ENCODE data around the gene RBM42. TPM values are rescaled to one million over a fixed set of nuclear protein-coding genes. Genes with fewer than 3 reads are reported as not detected.
"Not testable (repeated sequence)": the region's sequence is repeated elsewhere in the genome, so short reads cannot be mapped to it uniquely, and the experiment has no call there.

The RBM42 gene, protein sequence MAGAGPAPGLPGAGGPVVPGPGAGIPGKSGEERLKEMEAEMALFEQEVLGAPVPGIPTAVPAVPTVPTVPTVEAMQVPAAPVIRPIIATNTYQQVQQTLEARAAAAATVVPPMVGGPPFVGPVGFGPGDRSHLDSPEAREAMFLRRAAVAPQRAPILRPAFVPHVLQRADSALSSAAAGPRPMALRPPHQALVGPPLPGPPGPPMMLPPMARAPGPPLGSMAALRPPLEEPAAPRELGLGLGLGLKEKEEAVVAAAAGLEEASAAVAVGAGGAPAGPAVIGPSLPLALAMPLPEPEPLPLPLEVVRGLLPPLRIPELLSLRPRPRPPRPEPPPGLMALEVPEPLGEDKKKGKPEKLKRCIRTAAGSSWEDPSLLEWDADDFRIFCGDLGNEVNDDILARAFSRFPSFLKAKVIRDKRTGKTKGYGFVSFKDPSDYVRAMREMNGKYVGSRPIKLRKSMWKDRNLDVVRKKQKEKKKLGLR
- polyA plus RNA-seq = 10 to 100 TPM; 59.7 to 71.5 (median 64.9) TPM
- long read RNA-seq, donor 1, transcript RBM42-201 (10 exons, 1,680 nt) = major isoform, 16 of 84 reads
- long read RNA-seq, donor 1, partial matches to known transcripts = 40 of 84 reads
- long read RNA-seq, donor 1, other reads (novel, unspliced or antisense) = 24 of 84 reads
- long read RNA-seq, donor 2, transcript RBM42-201 (10 exons, 1,680 nt) = major isoform, 7 of 13 reads
- long read RNA-seq, donor 2, partial matches to known transcripts = 5 of 13 reads
- long read RNA-seq, donor 2, other reads (novel, unspliced or antisense) = 0 of 13 reads
- long read RNA-seq, donor 3, transcript RBM42-201 (10 exons, 1,680 nt) = major isoform, 9 of 37 reads
- long read RNA-seq, donor 3, partial matches to known transcripts = 17 of 37 reads
- long read RNA-seq, donor 3, other reads (novel, unspliced or antisense) = 7 of 37 reads
- long read RNA-seq, donor 4 = 0 reads
- long read RNA-seq, donor 5, transcript RBM42-201 (10 exons, 1,680 nt) = major isoform, 5 of 7 reads
- long read RNA-seq, donor 5, partial matches to known transcripts = 0 of 7 reads
- long read RNA-seq, donor 5, other reads (novel, unspliced or antisense) = 0 of 7 reads
- long read RNA-seq, donor 6, transcript RBM42-201 (10 exons, 1,680 nt) = major isoform, 12 of 36 reads
- long read RNA-seq, donor 6, partial matches to known transcripts = 12 of 36 reads
- long read RNA-seq, donor 6, other reads (novel, unspliced or antisense) = 10 of 36 reads
- long read RNA-seq, donor 7, transcript RBM42-201 (10 exons, 1,680 nt) = major isoform, 11 of 59 reads
- long read RNA-seq, donor 7, partial matches to known transcripts = 24 of 59 reads
- long read RNA-seq, donor 7, other reads (novel, unspliced or antisense) = 22 of 59 reads
- long read RNA-seq, donor 8, partial matches to known transcripts = 0 of 1 reads
- long read RNA-seq, donor 8, other reads (novel, unspliced or antisense) = 0 of 1 reads
- long read RNA-seq, donor 9, partial matches to known transcripts = 0 of 5 reads
- long read RNA-seq, donor 9, other reads (novel, unspliced or antisense) = 0 of 5 reads
- long read RNA-seq, donor 10, transcript RBM42-201 (10 exons, 1,680 nt) = major isoform, 10 of 36 reads
- long read RNA-seq, donor 10, partial matches to known transcripts = 12 of 36 reads
- long read RNA-seq, donor 10, other reads (novel, unspliced or antisense) = 11 of 36 reads

DNA sequence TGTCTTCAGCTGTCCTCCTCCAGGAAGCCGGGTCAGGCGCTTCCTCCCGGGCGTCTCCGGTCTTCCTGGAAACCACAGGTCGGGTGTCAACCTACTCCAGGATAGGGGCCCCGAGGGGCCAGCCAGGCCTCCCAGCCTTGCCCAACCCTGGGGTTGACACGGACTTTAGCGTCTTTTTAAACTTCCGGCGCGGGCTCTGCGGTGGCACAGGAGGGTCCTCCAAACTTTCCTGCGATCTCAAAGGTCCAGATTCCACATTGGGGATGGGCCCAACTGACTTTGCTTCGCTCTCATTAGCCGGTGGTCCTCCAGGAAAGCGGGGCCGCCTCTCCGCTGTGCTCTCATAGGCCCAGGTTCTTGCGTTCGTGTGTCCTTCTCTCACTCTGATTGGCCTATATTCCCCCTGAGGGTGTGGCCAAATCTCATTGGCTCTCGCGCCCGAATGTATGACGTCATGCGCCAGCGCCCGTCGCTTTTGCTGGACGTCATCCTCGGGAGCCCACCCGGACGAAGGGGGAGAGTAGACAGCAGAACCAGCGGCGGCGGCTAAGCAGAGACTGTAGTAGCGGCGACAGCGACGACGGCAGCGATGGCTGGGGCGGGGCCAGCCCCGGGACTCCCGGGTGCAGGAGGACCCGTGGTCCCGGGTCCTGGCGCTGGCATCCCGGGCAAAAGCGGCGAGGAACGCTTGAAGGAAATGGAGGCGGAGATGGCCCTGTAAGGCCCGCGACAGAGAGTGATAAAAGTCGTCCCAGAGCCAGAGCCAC lies at the start of gene RBM42:
TSS of gene RBM42 (plus strand) at position 472 of the 767 bp plus-strand sequence. CDS start at position 590, 118 bp downstream.
- no peak for FAIRE-seq
- 0 to 1% (median 0%) methylated on average over 56 of the region's 56 CpGs for WGBS, 3 donors

DNA sequence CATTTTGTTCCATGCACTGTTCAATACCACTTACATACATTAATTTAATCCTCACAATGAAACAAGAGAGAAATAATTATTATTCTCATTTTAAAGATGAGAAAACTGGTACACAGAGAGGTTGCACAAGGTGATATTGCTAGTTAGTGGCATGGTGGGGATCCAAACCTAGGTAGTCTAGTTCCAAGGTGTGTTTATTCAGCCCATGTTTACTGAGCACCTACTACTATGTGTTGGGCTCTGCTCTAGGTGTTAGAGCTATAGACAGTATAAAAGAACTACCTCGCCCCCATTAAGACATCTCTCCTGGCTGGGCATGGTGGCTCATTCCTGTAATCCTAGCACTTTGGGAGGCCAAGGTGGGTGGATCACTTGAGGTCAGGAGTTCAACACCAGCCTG lies 46.1 kb upstream of the RBM42 start:
- 55 to 88% (median 71%) methylated on average over 1 of the region's 1 CpG for WGBS, 3 donors
- Histone ChIP-seq H3K4me3 (ENCODE audit: low read depth in 1 of 3, low read length in 3 of 3) (no peak overlapping the region), H3K36me3 (ENCODE audit: control insufficient read depth in 3 of 3, insufficient read depth in 2 of 3, low read depth in 1 of 3, low read length in 3 of 3) (no peaks in the 10 kb centered on the region), H3K4me1 (ENCODE audit: control insufficient read depth in 3 of 3, insufficient read depth in 2 of 3, low read depth in 1 of 3, low read length in 2 of 3) (no peaks in the 10 kb centered on the region), H3K27ac (ENCODE audit: low read depth in 1 of 3, low read length in 2 of 3) (no peak overlapping the region), H3K9me3 (ENCODE audit: control insufficient read depth in 2 of 2, insufficient read depth in 1 of 2, low read depth in 1 of 2, low read length in 1 of 2) (no peaks in the 10 kb centered on the region), H3K27me3 (ENCODE audit: control insufficient read depth in 3 of 3, insufficient read depth in 3 of 3, low read length in 3 of 3) (peaks cover 0 to 13% (median 4%) of the 10 kb centered on the region in 3 donors)
- DNase-seq = no peak
- FAIRE-seq = no peak

More for the DNA sequence above, at the start of gene RBM42:
- DNase-seq = peak; percentile 99
- Histone ChIP-seq H3K36me3 (ENCODE audit: control insufficient read depth in 3 of 3, insufficient read depth in 2 of 3, low read depth in 1 of 3, low read length in 3 of 3) (peaks cover 7 to 34% (median 9%) of the 10 kb centered on the region in 3 donors), H3K4me1 (ENCODE audit: control insufficient read depth in 3 of 3, insufficient read depth in 2 of 3, low read depth in 1 of 3, low read length in 2 of 3) (no peaks in the 10 kb centered on the region), H3K27ac (ENCODE audit: low read depth in 1 of 3, low read length in 2 of 3) (peak within 1 kb of the TSS; percentile 74 to 98 (median 97)), H3K4me3 (ENCODE audit: low read depth in 1 of 3, low read length in 3 of 3) (peak within 1 kb of the TSS; percentile 72 to 86 (median 82)), H3K9me3 (ENCODE audit: control insufficient read depth in 2 of 2, insufficient read depth in 1 of 2, low read depth in 1 of 2, low read length in 1 of 2) (no peaks in the 10 kb centered on the region), H3K27me3 (ENCODE audit: control insufficient read depth in 3 of 3, insufficient read depth in 3 of 3, low read length in 3 of 3) (no peaks in the 10 kb centered on the region)

DNA sequence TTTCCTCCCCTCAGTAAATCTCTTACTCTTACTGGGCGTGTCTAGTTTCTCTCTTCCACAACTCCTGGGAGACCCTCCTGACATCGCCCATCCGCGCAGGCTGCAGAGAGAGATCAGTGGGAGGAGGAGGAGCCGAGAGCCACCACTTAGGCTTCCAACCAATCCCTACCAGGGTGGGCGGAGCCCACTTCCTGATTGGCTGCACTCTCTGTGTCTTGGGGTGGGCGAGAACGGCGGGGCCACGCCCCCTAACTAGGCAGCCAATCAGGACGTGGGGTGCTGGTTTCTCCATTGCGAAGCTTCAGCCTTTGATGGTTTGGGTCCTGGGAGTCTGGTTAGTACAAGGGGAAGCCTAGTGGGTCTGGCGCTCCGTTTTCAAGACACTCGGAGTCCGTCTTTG lies 43.0 kb upstream of the RBM42 start, which contains the start of gene PMIS2:
TSS of gene PMIS2 (plus strand) at position 326 of the 400 bp plus-strand sequence. CDS start 87 bp downstream, outside the sequence.
- peaks cover 0 to 17% (median 4%) of the 10 kb centered on the region in 3 donors for H3K27me3 ChIP-seq (ENCODE audit: control insufficient read depth in 3 of 3, insufficient read depth in 3 of 3, low read length in 3 of 3)
- H3K36me3 ChIP-seq (ENCODE audit: control insufficient read depth in 3 of 3, insufficient read depth in 2 of 3, low read depth in 1 of 3, low read length in 3 of 3) = no peaks in the 10 kb centered on the region
- DNase-seq (no peak), FAIRE-seq (no peak)
- no peaks in the 10 kb centered on the region for H3K4me1 ChIP-seq (ENCODE audit: control insufficient read depth in 3 of 3, insufficient read depth in 2 of 3, low read depth in 1 of 3, low read length in 2 of 3)
- H3K9me3 ChIP-seq (ENCODE audit: control insufficient read depth in 2 of 2, insufficient read depth in 1 of 2, low read depth in 1 of 2, low read length in 1 of 2) = no peaks in the 10 kb centered on the region
- no peak within 1 kb of the TSS for H3K4me3 ChIP-seq (ENCODE audit: low read depth in 1 of 3, low read length in 3 of 3)
- H3K27ac ChIP-seq (ENCODE audit: low read depth in 1 of 3, low read length in 2 of 3) = no peak within 1 kb of the TSS
- WGBS, 3 donors = 44 to 55% (median 45%) methylated on average over 16 of the region's 16 CpGs

DNA sequence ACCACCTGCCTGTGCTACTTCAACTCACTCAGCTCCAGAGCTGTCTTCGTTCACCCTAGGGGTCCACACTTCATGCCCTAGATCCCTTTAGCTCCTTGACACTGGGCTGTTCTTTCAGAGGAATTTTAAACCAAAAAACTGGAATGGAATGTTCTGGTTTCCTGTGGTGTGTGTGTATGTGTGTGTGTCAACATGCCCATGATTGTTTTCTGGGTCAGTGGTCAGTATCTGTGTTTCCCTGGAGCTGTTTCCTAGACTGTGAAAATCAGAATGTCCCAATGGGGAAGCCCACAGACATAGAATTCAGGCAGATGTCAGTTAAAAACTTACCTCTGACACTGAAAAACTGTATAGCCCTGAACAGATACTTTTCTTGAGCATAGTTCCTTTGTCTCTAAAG lies 41.5 kb upstream of the RBM42 start:
- no peak overlapping the region for H3K27ac ChIP-seq (ENCODE audit: low read depth in 1 of 3, low read length in 2 of 3)
- H3K4me3 ChIP-seq (ENCODE audit: low read depth in 1 of 3, low read length in 3 of 3) = no peak overlapping the region
- H3K36me3 ChIP-seq (ENCODE audit: control insufficient read depth in 3 of 3, insufficient read depth in 2 of 3, low read depth in 1 of 3, low read length in 3 of 3) = no peaks in the 10 kb centered on the region
- H3K4me1 ChIP-seq (ENCODE audit: control insufficient read depth in 3 of 3, insufficient read depth in 2 of 3, low read depth in 1 of 3, low read length in 2 of 3) = no peaks in the 10 kb centered on the region
- peaks cover 0 to 17% (median 4%) of the 10 kb centered on the region in 3 donors for H3K27me3 ChIP-seq (ENCODE audit: control insufficient read depth in 3 of 3, insufficient read depth in 3 of 3, low read length in 3 of 3)
- DNase-seq (no peak), FAIRE-seq (no peak)
- H3K9me3 ChIP-seq (ENCODE audit: control insufficient read depth in 2 of 2, insufficient read depth in 1 of 2, low read depth in 1 of 2, low read length in 1 of 2) = no peaks in the 10 kb centered on the region
- 13 to 32% (median 13%) methylated on average over 1 of the region's 1 CpG for WGBS, 3 donors

DNA sequence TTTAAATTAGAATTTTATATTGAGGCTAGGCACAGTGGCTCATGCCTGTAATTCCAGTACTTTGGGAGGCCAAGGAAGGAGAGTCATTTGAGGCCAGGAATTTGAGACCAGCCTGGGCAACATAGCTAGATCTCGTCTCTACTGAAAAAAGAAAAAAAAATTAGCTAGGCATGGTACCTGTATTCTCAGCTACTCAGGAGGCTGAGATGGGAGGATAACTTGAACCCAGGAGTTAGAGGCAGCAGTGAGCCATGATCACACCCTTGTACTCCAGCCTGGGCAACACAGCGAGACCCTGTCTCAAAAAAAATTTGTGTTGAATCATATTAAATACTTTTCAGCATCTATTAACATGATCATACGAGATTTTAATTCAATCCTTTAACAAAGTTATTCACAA lies 38.0 kb upstream of the RBM42 start:
- Histone ChIP-seq H3K4me3 (ENCODE audit: low read depth in 1 of 3, low read length in 3 of 3) (no peak overlapping the region), H3K36me3 (ENCODE audit: control insufficient read depth in 3 of 3, insufficient read depth in 2 of 3, low read depth in 1 of 3, low read length in 3 of 3) (no peaks in the 10 kb centered on the region), H3K4me1 (ENCODE audit: control insufficient read depth in 3 of 3, insufficient read depth in 2 of 3, low read depth in 1 of 3, low read length in 2 of 3) (no peaks in the 10 kb centered on the region), H3K27ac (ENCODE audit: low read depth in 1 of 3, low read length in 2 of 3) (no peak overlapping the region), H3K27me3 (ENCODE audit: control insufficient read depth in 3 of 3, insufficient read depth in 3 of 3, low read length in 3 of 3) (peaks cover 0 to 7% (median 0%) of the 10 kb centered on the region in 3 donors), H3K9me3 (ENCODE audit: control insufficient read depth in 2 of 2, insufficient read depth in 1 of 2, low read depth in 1 of 2, low read length in 1 of 2) (no peaks in the 10 kb centered on the region)
- no peak for FAIRE-seq
- no peak for DNase-seq
- WGBS, 3 donors = 66 to 79% (median 75%) methylated on average over 3 of the region's 3 CpGs

DNA sequence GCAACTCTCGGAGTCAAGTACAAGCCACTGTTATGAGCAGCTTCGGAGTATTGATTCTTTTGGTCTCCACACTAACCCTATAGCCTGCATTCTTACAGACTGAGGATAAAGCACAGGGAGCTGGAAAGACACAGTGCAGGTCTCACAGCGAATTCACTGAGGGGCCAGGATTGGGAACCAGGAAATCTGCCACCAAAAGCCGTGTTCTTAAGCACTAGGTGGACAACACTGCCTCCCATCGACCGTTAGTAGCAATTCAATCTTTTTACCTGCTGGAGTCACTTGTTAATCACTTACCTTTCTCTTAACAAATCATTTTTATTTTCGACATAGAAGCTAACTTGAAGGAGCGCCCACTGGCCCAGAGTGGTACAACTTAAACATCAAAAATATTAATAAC lies 36.6 kb upstream of the RBM42 start:
- 21 to 25% (median 25%) methylated on average over 8 of the region's 8 CpGs for WGBS, 3 donors
- H3K4me1 ChIP-seq (ENCODE audit: control insufficient read depth in 3 of 3, insufficient read depth in 2 of 3, low read depth in 1 of 3, low read length in 2 of 3) = no peaks in the 10 kb centered on the region
- no peaks in the 10 kb centered on the region for H3K9me3 ChIP-seq (ENCODE audit: control insufficient read depth in 2 of 2, insufficient read depth in 1 of 2, low read depth in 1 of 2, low read length in 1 of 2)
- no peak overlapping the region for H3K4me3 ChIP-seq (ENCODE audit: low read depth in 1 of 3, low read length in 3 of 3)
- no peaks in the 10 kb centered on the region for H3K36me3 ChIP-seq (ENCODE audit: control insufficient read depth in 3 of 3, insufficient read depth in 2 of 3, low read depth in 1 of 3, low read length in 3 of 3)
- DNase-seq (peak; percentile 36 to 61), FAIRE-seq (no peak)
- peaks cover 0 to 4% (median 0%) of the 10 kb centered on the region in 3 donors for H3K27me3 ChIP-seq (ENCODE audit: control insufficient read depth in 3 of 3, insufficient read depth in 3 of 3, low read length in 3 of 3)
- no peak overlapping the region for H3K27ac ChIP-seq (ENCODE audit: low read depth in 1 of 3, low read length in 2 of 3)

DNA sequence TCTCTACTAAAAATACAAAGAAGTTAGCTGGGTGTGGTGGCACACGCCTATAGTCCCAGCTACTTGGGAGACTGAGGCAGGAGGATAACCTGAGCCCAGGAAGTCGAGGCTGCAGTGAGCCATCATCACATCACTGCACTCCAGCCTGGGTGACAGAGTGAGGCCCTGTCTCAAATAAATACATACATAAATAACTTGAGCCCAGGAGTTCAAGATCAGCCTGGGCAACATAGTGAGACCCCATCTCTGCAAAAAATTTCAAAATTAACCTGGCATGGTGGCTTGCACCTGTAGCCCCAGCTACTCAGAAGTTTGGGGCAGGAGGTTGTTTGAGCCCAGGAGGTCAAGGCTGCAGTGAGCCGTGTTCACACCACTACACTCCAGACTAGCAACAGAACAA lies 33.8 kb upstream of the RBM42 start:
- H3K9me3 ChIP-seq (ENCODE audit: control insufficient read depth in 2 of 2, insufficient read depth in 1 of 2, low read depth in 1 of 2, low read length in 1 of 2); FAIRE-seq; H3K36me3 ChIP-seq (ENCODE audit: control insufficient read depth in 3 of 3, insufficient read depth in 2 of 3, low read depth in 1 of 3, low read length in 3 of 3); H3K27me3 ChIP-seq (ENCODE audit: control insufficient read depth in 3 of 3, insufficient read depth in 3 of 3, low read length in 3 of 3); H3K27ac ChIP-seq (ENCODE audit: low read depth in 1 of 3, low read length in 2 of 3); DNase-seq; H3K4me3 ChIP-seq (ENCODE audit: low read depth in 1 of 3, low read length in 3 of 3); H3K4me1 ChIP-seq (ENCODE audit: control insufficient read depth in 3 of 3, insufficient read depth in 2 of 3, low read depth in 1 of 3, low read length in 2 of 3): not testable (repeated sequence)
- WGBS, 3 donors = 65 to 78% (median 77%) methylated on average over 3 of the region's 3 CpGs
